ENCODE results near the gene PACRG.

PACRG gene

GRCh38 chr6:163243692-163244589 is 516.2 kb downstream of the PACRG start:
- DNase-seq (ENCODE audit: low read depth), result no peak

GRCh38 chr6:163248051-163248450 is 520.3 kb downstream of the PACRG start:
- DNase-seq (ENCODE audit: low read depth), result no peak

- DNase-seq (ENCODE audit: low read depth), result no peak
These were observed 521.9 kb downstream of the PACRG start for GRCh38 chr6:163249651-163250101.

GRCh38 chr6:163250116-163250515 is 522.3 kb downstream of the PACRG start:
- no peak for DNase-seq (ENCODE audit: low read depth)

GRCh38 chr6:163252061-163252591 is 524.4 kb downstream of the PACRG start:
- DNase-seq (ENCODE audit: low read depth), result no peak

GRCh38 chr6:163253556-163254213 is 525.9 kb downstream of the PACRG start:
- DNase-seq (ENCODE audit: low read depth), result no peak

GRCh38 chr6:163254341-163254835 is 526.6 kb downstream of the PACRG start:
- no peak for DNase-seq (ENCODE audit: low read depth)

GRCh38 chr6:163255265-163255664 is 527.5 kb downstream of the PACRG start:
- no peak for DNase-seq (ENCODE audit: low read depth)

GRCh38 chr6:163259689-163260088 is 531.9 kb downstream of the PACRG start:
- DNase-seq (ENCODE audit: low read depth), result no peak

- no peak for DNase-seq (ENCODE audit: low read depth)
These were observed 532.5 kb downstream of the PACRG start for GRCh38 chr6:163260111-163260895.

GRCh38 chr6:163260911-163261310 is 533.1 kb downstream of the PACRG start:
- DNase-seq (ENCODE audit: low read depth), result no peak

- DNase-seq (ENCODE audit: low read depth), result no peak
These were observed 533.6 kb downstream of the PACRG start for GRCh38 chr6:163261361-163261760.

GRCh38 chr6:163262080-163262479 is 534.3 kb downstream of the PACRG start:
- no peak for DNase-seq (ENCODE audit: low read depth)

- no peak for DNase-seq (ENCODE audit: low read depth)
These were observed 535.4 kb downstream of the PACRG start for GRCh38 chr6:163263196-163263595.

- DNase-seq (ENCODE audit: low read depth), result no peak
These were observed 536.4 kb downstream of the PACRG start for GRCh38 chr6:163263998-163264661.

- DNase-seq (ENCODE audit: low read depth), result no peak
These were observed 536.9 kb downstream of the PACRG start for GRCh38 chr6:163264662-163265035.

GRCh38 chr6:163281634-163282033 is 553.9 kb downstream of the PACRG start:
- no peak for DNase-seq (ENCODE audit: low read depth)

GRCh38 chr6:163282672-163283071 is 554.9 kb downstream of the PACRG start:
- no peak for DNase-seq (ENCODE audit: low read depth)

GRCh38 chr6:163284151-163284550 is 556.4 kb downstream of the PACRG start:
- no peak for DNase-seq (ENCODE audit: low read depth)

- DNase-seq (ENCODE audit: low read depth), result no peak
These were observed 557.9 kb downstream of the PACRG start for GRCh38 chr6:163285691-163286090.

- no peak for DNase-seq (ENCODE audit: low read depth)
These were observed 559.9 kb downstream of the PACRG start for GRCh38 chr6:163287626-163288025.

- no peak for DNase-seq (ENCODE audit: low read depth)
These were observed 560.3 kb downstream of the PACRG start for GRCh38 chr6:163288066-163288465.
